Heart right ventricle (tissue), 16 donors: Measurements from ENCODE around the gene SLC12A8. TPM values are rescaled to one million over a fixed set of nuclear protein-coding genes. Genes with fewer than 3 reads are reported as not detected.

ENCODE experiments used
- ATAC-seq, 8 donors: fragments of 200-7000 bp; cut with Tn5 transposase; one replicate each; pipeline ENCODE4 v1.9.1; 2020; ENCODE audit warnings: mild to moderate bottlenecking in 8 of 8, moderate library complexity in 8 of 8, moderate number of reproducible peaks in 1 of 8
- DNase-seq, 2 donors: peaks; one replicate each; pipeline ENCODE4 v3.0.0-alpha.2; 2020
- H3K27ac ChIP-seq, 10 donors: fragments of 200-600 bp; sonication (generic) in 2 of 10; one replicate each; pipeline versions ENCODE4 v1.5.0 to v1.8.0; 2020 to 2022; ENCODE audit warnings: mild to moderate bottlenecking in 3 of 10
- H3K27me3 ChIP-seq, 7 donors: fragments of 200-600 bp; one replicate each; pipeline ENCODE4 v1.8.0; 2021 to 2022; ENCODE audit warnings: mild to moderate bottlenecking in 2 of 7
- H3K36me3 ChIP-seq, 9 donors: fragments of 200-600 bp; sonication (generic) in 1 of 9; one replicate each; pipeline versions ENCODE4 v1.5.0 to v1.8.0; 2020 to 2022; ENCODE audit warnings: mild to moderate bottlenecking in 2 of 9
- H3K4me1 ChIP-seq, 9 donors: fragments of 200-600 bp; sonication (generic) in 1 of 9; one replicate each; pipeline versions ENCODE4 v1.5.0 to v1.8.0; 2020 to 2022; ENCODE audit warnings: mild to moderate bottlenecking in 4 of 9
- H3K4me3 ChIP-seq, 10 donors: fragments of 200-600 bp; sonication (generic) in 2 of 10; one replicate each; pipeline versions ENCODE4 v1.5.0 to v1.8.0; 2020 to 2022; ENCODE audit warnings: mild to moderate bottlenecking in 7 of 10, moderate library complexity in 2 of 10
- H3K9me3 ChIP-seq, 11 donors: fragments of 200-600 bp in 10 of 11; sonication (generic) in 2 of 11; one replicate each; pipeline versions ENCODE4 v1.5.0 to v1.8.0; 2013 to 2022; ENCODE audit warnings: mild to moderate bottlenecking in 2 of 11, control low read depth in 1 of 11, moderate library complexity in 1 of 11
- WGBS, 2 donors: extraction: QIAGEN DNeasy Blood & Tissue Kit; methylation state at CpG; one replicate each; pipeline ENCODE4 v1.1.7; 2013; ENCODE audit warnings: inconsistent platforms in 1 of 2; 5-methylcytosine and 5-hydroxymethylcytosine counted together
- intact Hi-C, 10 donors: fragments of 100-400 bp; cut with DNase I; formaldehyde crosslinking; loops; one replicate each; pipeline versions ENCODE4 v1.11.1 to v1.14.2; 2022
- polyA plus RNA-seq, 2 donors: library from polyadenylated mRNA; stranded (reverse); fragments of 200-250 nt; gene quantifications; one replicate each; pipeline ENCODE4 v1.2.3, GENCODE V29; 2013
- total RNA-seq, 10 donors: library from RNA; stranded (reverse); fragmentation: NEBNext Ultra II Directional in 3 of 10; extraction: Animal tissue kit (Norgen Biotek cat#: 25700) in 3 of 10; gene quantifications; one replicate each; pipeline versions ENCODE4 v1.2.1 to v1.2.4, GENCODE V29; 2021 to 2023
- TF ChIP-seq, protein P1 (sequence below), 9 donors: fragments of 200-600 bp; sonication (generic) in 2 of 9; IDR thresholded peaks; one replicate each; pipeline versions ENCODE4 v1.5.0 to v1.8.0; 2021 to 2022; ENCODE audit warnings: antibody characterized with exemption in 9 of 9, mild to moderate bottlenecking in 5 of 9, moderate library complexity in 1 of 9
- donor health status: Arrhythmogenic right ventricular cardiomyopathy.
- donor health status: ischemic (EF 13 %, LVEDD 7.1; RV severe dilation, severe dysfunction).
- donor health status: healthy with polysubstance abuse.
- donor health status: DM: no; HTN: yes; CAD: no.
- donor health status: DM: no; HTN: no; CAD: no.
- donor health status: ischemic (EF 25% LVEDD 6.9; RV normal size, moderate dysfunction).
- donor health status: ischemic (EF 25% LVEDD 5.7; RV mildly dilated, moderate dysfunction).
- donor health status: healthy.
- donor health status: DM: yes; HTN: yes; CAD: no.
- donor health status: Ischemic cardiomyopathy.
- donor health status: ischemic (EF 35%, LVEDD 5.7; RV mildly dilated, moderate dysfunction).
- donor health status: nonischemic (EF 11% LVEDD 7.7; RV severe dilation, severe dysfunction).
- donor health status: DM: yes; HTN: yes; CAD: no.
- donor health status: PGD.
- donor health status: ischemic (EF 29% LVEDD 5.4; RV normal size, mild dysfunction).
- donor health status: nonischemic (EF 23%, LVEDD 6.1; RV moderate dilation, normal function).

SLC12A8 gene
- total and polyA plus RNA-seq, 12 donors: 0.09 to 0.88 (median 0.40) TPM; not detected in 1

DNA sequence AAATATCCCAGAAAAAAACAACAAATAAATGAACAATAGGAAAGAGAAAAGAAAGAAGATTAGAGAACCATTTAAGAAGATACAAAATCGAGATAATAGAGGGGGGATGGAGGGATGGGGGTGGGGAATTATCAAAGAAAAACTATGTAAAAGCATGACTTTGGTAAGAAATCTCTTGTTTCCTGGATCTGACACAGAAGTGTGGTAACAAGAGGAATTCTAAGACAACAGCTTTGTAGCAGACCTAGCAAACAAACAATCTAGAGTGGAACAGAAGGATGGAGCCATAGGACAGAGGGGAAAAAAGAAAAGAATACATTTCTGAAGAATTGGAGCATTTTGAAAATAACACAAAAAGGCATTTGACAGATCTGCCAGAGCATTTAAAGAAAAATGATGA is 107.4 kb downstream of the SLC12A8 start:
- intact Hi-C loops: no loop called here
- Histone ChIP-seq H3K36me3 (no peaks in the 10 kb centered on the region), H3K27ac (no peak overlapping the region), H3K4me3 (no peak overlapping the region), H3K9me3 (peaks cover 0 to 14% (median 0%) of the 10 kb centered on the region in 11 donors), H3K4me1 (peaks cover 0 to 20% (median 0%) of the 10 kb centered on the region in 9 donors), H3K27me3 (no peaks in the 10 kb centered on the region)
- TF ChIP-seq, protein P1, sequence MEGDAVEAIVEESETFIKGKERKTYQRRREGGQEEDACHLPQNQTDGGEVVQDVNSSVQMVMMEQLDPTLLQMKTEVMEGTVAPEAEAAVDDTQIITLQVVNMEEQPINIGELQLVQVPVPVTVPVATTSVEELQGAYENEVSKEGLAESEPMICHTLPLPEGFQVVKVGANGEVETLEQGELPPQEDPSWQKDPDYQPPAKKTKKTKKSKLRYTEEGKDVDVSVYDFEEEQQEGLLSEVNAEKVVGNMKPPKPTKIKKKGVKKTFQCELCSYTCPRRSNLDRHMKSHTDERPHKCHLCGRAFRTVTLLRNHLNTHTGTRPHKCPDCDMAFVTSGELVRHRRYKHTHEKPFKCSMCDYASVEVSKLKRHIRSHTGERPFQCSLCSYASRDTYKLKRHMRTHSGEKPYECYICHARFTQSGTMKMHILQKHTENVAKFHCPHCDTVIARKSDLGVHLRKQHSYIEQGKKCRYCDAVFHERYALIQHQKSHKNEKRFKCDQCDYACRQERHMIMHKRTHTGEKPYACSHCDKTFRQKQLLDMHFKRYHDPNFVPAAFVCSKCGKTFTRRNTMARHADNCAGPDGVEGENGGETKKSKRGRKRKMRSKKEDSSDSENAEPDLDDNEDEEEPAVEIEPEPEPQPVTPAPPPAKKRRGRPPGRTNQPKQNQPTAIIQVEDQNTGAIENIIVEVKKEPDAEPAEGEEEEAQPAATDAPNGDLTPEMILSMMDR (IDR thresholded peaks at IDR 0.05): no peak
- ATAC-seq: no peak
- WGBS, 2 donors: 68 to 78% methylated on average over 1 of the region's 1 CpG
- DNase-seq: no peak

DNA sequence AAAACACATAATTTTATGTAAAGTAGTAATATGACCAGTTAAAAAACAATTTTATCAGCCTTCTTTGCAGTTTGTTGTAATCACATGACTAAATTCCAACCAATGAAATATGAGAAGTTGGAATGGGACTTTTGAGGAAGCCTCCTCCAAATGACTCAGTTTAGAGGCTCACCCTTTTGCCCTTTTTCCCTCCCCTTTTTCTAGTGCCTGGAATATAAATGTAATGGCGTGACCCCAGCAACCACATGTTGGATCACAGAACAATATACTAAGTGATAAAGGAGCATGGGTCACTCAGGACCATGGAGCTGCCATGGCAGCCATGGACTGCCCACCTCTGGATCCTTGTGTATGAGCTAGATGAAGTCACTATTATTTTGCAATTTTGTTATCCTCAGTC is 107.9 kb downstream of the SLC12A8 start:
- intact Hi-C loops: no loop called here
- Histone ChIP-seq H3K4me1 (peaks cover 0 to 15% (median 0%) of the 10 kb centered on the region in 9 donors), H3K4me3 (no peak overlapping the region), H3K27me3 (no peaks in the 10 kb centered on the region), H3K9me3 (peaks cover 0 to 19% (median 0%) of the 10 kb centered on the region in 11 donors), H3K27ac (no peak overlapping the region), H3K36me3 (no peaks in the 10 kb centered on the region)
- WGBS, 2 donors: 97 to 100% methylated on average over 1 of the region's 1 CpG
- TF ChIP-seq, protein P1 (IDR thresholded peaks at IDR 0.05): no peak
- no peak for ATAC-seq
- DNase-seq: no peak

DNA sequence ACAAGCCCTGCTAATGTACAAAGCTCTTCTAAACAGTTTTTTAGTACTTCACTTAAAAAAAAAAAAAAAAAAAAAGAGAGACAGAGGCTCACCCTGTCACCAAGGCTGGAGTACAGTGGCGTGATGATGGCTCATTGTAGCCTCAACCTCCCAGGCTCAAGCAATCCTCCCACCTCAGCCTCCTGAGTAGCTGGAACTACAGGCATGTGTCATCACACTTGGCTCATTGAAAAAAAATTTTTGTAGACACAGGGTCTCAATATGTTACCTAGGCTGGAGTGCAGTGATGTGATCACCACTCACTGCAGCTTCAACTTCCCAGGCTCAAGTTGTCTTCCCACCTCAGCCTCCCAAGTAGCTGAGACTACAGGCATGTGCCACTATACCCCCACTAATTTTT is 109.1 kb downstream of the SLC12A8 start:
- ATAC-seq (no peak), DNase-seq (no peak)
- Histone ChIP-seq H3K4me1 (peaks cover 0 to 8% (median 0%) of the 10 kb centered on the region in 9 donors), H3K36me3 (no peaks in the 10 kb centered on the region), H3K27ac (no peak overlapping the region), H3K27me3 (no peaks in the 10 kb centered on the region), H3K9me3 (peaks cover 0 to 23% (median 0%) of the 10 kb centered on the region in 11 donors), H3K4me3 (no peak overlapping the region)
- WGBS, 2 donors: 95 to 100% methylated on average over 1 of the region's 1 CpG
- TF ChIP-seq, protein P1 (IDR thresholded peaks at IDR 0.05): no peak
- intact Hi-C loops: no loop called here

DNA sequence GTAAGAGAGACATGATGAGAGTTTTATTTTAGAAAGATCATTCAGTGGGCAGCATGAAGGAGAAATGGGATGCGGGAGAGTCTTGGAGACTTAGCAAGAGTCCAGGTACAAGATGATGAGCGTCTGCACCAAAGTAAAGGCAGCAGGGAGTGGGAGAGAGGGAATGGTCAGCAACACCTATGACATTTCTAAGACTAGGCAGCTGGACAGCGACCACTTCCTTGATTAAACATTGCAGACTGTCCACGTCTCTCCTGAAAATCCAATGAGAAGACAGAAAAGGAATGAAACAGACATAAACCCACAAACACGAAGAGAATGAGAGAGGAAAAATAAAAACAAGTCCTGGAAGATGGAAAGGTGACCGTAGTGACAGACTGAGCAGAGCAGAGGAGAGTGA is 110.1 kb downstream of the SLC12A8 start:
- WGBS, 2 donors: 72 to 80% methylated on average over 6 of the region's 6 CpGs
- DNase-seq: no peak
- TF ChIP-seq, protein P1 (IDR thresholded peaks at IDR 0.05): no peak
- peaks cover 0 to 23% (median 0%) of the 10 kb centered on the region in 11 donors for H3K9me3 ChIP-seq
- intact Hi-C loops: no loop called here
- no peak overlapping the region for H3K4me3 ChIP-seq
- H3K4me1 ChIP-seq: peaks cover 0 to under 1% (median 0%) of the 10 kb centered on the region in 9 donors
- H3K36me3 ChIP-seq: no peaks in the 10 kb centered on the region
- H3K27me3 ChIP-seq: no peaks in the 10 kb centered on the region
- no peak overlapping the region for H3K27ac ChIP-seq
- no peak for ATAC-seq
